ENCODE data around the gene AAGAB.
"Not testable (repeated sequence)": the region's sequence is repeated elsewhere in the genome, so short reads cannot be mapped to it uniquely, and the experiment has no call there.

DNA sequence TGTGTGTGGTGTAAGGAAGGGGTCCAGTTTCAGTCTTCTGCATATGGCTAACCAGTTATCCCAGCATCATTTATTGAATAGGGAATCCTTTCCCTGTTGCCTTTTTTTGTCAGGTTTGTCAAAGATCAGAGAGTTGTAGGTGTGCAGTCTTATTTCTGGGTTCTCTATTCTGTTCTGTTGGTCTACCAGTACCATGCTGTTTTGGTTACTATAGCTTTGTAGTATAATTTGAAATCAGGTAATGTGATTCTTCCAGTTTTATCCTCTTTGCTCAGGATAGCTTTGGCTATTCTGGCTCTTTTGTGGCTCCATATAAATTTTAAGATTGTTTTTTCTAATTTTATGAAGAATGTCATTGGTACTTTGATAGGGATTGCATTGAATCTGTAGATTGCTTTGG is 31.2 kb upstream of the AAGAB start:
- TF ChIP-seq EZH2phosphoT487 (IDR thresholded peaks at IDR 0.05; ENCODE audit: low read depth) = not testable (repeated sequence)
- TF ChIP-seq, protein P1, sequence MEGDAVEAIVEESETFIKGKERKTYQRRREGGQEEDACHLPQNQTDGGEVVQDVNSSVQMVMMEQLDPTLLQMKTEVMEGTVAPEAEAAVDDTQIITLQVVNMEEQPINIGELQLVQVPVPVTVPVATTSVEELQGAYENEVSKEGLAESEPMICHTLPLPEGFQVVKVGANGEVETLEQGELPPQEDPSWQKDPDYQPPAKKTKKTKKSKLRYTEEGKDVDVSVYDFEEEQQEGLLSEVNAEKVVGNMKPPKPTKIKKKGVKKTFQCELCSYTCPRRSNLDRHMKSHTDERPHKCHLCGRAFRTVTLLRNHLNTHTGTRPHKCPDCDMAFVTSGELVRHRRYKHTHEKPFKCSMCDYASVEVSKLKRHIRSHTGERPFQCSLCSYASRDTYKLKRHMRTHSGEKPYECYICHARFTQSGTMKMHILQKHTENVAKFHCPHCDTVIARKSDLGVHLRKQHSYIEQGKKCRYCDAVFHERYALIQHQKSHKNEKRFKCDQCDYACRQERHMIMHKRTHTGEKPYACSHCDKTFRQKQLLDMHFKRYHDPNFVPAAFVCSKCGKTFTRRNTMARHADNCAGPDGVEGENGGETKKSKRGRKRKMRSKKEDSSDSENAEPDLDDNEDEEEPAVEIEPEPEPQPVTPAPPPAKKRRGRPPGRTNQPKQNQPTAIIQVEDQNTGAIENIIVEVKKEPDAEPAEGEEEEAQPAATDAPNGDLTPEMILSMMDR (IDR thresholded peaks at IDR 0.05; ENCODE audit: low read depth, low read length) = not testable (repeated sequence)
